GM12878 (cell line): Measurements from ENCODE around the gene SENP3. TPM values are rescaled to one million over a fixed set of nuclear protein-coding genes. Genes with fewer than 3 reads are reported as not detected.

ENCODE experiments used
- ATAC-seq: fragments of 200-7000 bp; cut with Tn5 transposase; 3 replicates; pipeline ENCODE4 v1.9.1; 2020; ENCODE audit warnings: mild to moderate bottlenecking, moderate library complexity
- BruUV-seq: library from RNA; stranded (reverse); fragments of 400-500 nt; replicated peaks from 2 replicates; lab custom pipeline; 2021; lab: Mats Ljungman, UMichigan
- CTCF ChIA-PET: fragments of 300-600 bp; sonication (Branson Sonifier 250); formaldehyde crosslinking; extraction: SDS; loops from one replicate; lab custom pipeline; 2021; ENCODE audit warnings: inconsistent platforms; lab: Yijun Ruan, JAX
- POLR2A ChIA-PET: fragments of 350-600 bp; formaldehyde crosslinking; extraction: SDS; loops from one replicate; lab custom pipeline; 2021; ENCODE audit warnings: inconsistent platforms; lab: Charles Lee
- RAD21 ChIA-PET: fragments of 300-600 bp; sonication (Branson Sonifier 250); formaldehyde crosslinking; loops from one replicate; lab custom pipeline; 2023; ENCODE audit warnings: antibody characterized with exemption; ENCODE audit not compliant: unreplicated experiment; lab: Charles Lee
- SMC1A ChIA-PET: fragments of 300-600 bp; sonication (Branson Sonifier 250); formaldehyde crosslinking; loops from one replicate; lab custom pipeline; 2023; ENCODE audit not compliant: unreplicated experiment, uncharacterized antibody; lab: Charles Lee
- DNase-seq: peaks from one replicate; pipeline ENCODE4 v3.0.0-alpha.2; 2011; ENCODE audit warnings: low read depth, low spot score
- FAIRE-seq: peaks from 3 replicates; lab custom pipeline; 2011; peaks lifted over from hg19 to GRCh38; lab: Jason Lieb, UNC
- H2AFZ ChIP-seq: 2 replicates; pipeline ENCODE4 v1.6.0; 2011; ENCODE audit warnings: low read depth, low read length, control low read depth; ENCODE audit not compliant: control insufficient read depth
- H3K27ac ChIP-seq: 2 replicates; pipeline ENCODE4 v1.5.1; 2011; ENCODE audit warnings: control low read depth; ENCODE audit not compliant: control insufficient read depth, insufficient read depth
- H3K27me3 ChIP-seq, 2 experiments: replicated peaks in 1 of 2; 2 replicates each; pipeline versions ENCODE4 v1.6.0 to v1.6.1; 2011; ENCODE audit warnings: low read length in 1 of 2; ENCODE audit not compliant: control insufficient read depth in 2 of 2, insufficient read depth in 2 of 2
- H3K36me3 ChIP-seq, 2 experiments: 2 replicates each; pipeline ENCODE4 v1.5.1; 2011; ENCODE audit warnings: low read length in 1 of 2; ENCODE audit not compliant: control insufficient read depth in 2 of 2, insufficient read depth in 2 of 2
- H3K4me1 ChIP-seq: 2 replicates; pipeline ENCODE4 v1.6.1; 2011; ENCODE audit warnings: mild to moderate bottlenecking, low read length, moderate library complexity, mixed read lengths; ENCODE audit not compliant: control insufficient read depth, insufficient read depth
- H3K4me2 ChIP-seq: 2 replicates; pipeline ENCODE4 v1.6.0; 2011; ENCODE audit warnings: control low read depth; ENCODE audit not compliant: control insufficient read depth, insufficient read depth
- H3K4me3 ChIP-seq: fragments of 200-600 bp; sonication (generic); 2 replicates; pipeline ENCODE4 v1.5.1; 2016
- H3K79me2 ChIP-seq: 2 replicates; pipeline ENCODE4 v1.6.0; 2011; ENCODE audit warnings: low read length; ENCODE audit not compliant: control insufficient read depth, insufficient read depth
- H3K9ac ChIP-seq: 2 replicates; pipeline ENCODE4 v1.8.0; 2011; ENCODE audit warnings: low read length, control low read depth, mixed read lengths; ENCODE audit not compliant: control insufficient read depth, insufficient read depth
- H3K9me3 ChIP-seq: replicated peaks from 3 replicates; pipeline ENCODE4 v1.5.1; 2011; ENCODE audit warnings: mild to moderate bottlenecking, low read length; ENCODE audit not compliant: control insufficient read depth, insufficient read depth
- H4K20me1 ChIP-seq: 2 replicates; pipeline ENCODE4 v1.6.0; 2011; ENCODE audit not compliant: control insufficient read depth, insufficient read depth
- BHLHE40 ChIP-seq, 2 experiments: fragments of 450-650 bp in 1 of 2; IDR thresholded peaks; 2 replicates each; pipeline ENCODE4 v1.6.1; 2011 to 2017; ENCODE audit warnings: low read depth in 2 of 2, borderline replicate concordance in 1 of 2, improper control_type of control experiment in 1 of 2, low read length in 1 of 2, mild to moderate bottlenecking in 1 of 2
- BRCA1 ChIP-seq: IDR thresholded peaks from 2 replicates; pipeline ENCODE4 v1.6.1; 2011; ENCODE audit warnings: low read depth, low read length, improper control_type of control experiment
- CBX3 ChIP-seq: fragments of 200-600 bp; sonication (generic); IDR thresholded peaks from 2 replicates; pipeline ENCODE4 v1.6.1; 2016; ENCODE audit warnings: low read depth, borderline replicate concordance
- CHD1 ChIP-seq: IDR thresholded peaks from 2 replicates; pipeline ENCODE4 v1.6.1; 2012; ENCODE audit warnings: low read depth, low read length, improper control_type of control experiment
- GABPA ChIP-seq: IDR thresholded peaks from 2 replicates; pipeline ENCODE4 v1.6.1; 2014; ENCODE audit warnings: antibody characterized with exemption, low read depth, mild to moderate bottlenecking, inconsistent platforms
- MEF2B ChIP-seq: fragments of 450-650 bp; IDR thresholded peaks from 2 replicates; pipeline ENCODE4 v1.6.1; 2018; ENCODE audit warnings: mild to moderate bottlenecking, moderate library complexity; ENCODE audit not compliant: partially characterized antibody, poor library complexity, severe bottlenecking
- MTA3 ChIP-seq: IDR thresholded peaks from 2 replicates; pipeline ENCODE4 v1.6.1; 2012; ENCODE audit warnings: low read length, inconsistent platforms, borderline replicate concordance
- NRF1 ChIP-seq: conservative IDR thresholded peaks from 2 replicates; pipeline ENCODE4 v1.6.1; 2011; ENCODE audit warnings: mild to moderate bottlenecking, low read depth, low read length, improper control_type of control experiment
- POLR2A ChIP-seq: IDR thresholded peaks from 2 replicates; pipeline ENCODE4 v1.6.1; 2011; ENCODE audit warnings: low read depth, mild to moderate bottlenecking, low read length
- WGBS: methylation state at CpG from one replicate; pipeline ENCODE4 v1.1.6; 2016; ENCODE audit warnings: low lambda C conversion rate; ENCODE audit not compliant: insufficient replicate concordance, insufficient coverage; ENCODE audit errors: missing lambda C conversion rate; 5-methylcytosine and 5-hydroxymethylcytosine counted together
- in situ Hi-C: fragments of 300-500 bp; cut with MboI; formaldehyde crosslinking; loops from 9 replicates; pipeline ENCODE4 v1.14.3; 2018; ENCODE audit warnings: mixed read lengths
- intact Hi-C: fragments of 100-400 bp; cut with micrococcal nuclease; formaldehyde crosslinking; loops from one replicate; pipeline ENCODE4 v1.14.2; 2022; ENCODE audit not compliant: unreplicated experiment
- polyA plus RNA-seq, 11 experiments: library from polyadenylated mRNA; depleted of rRNA in 4 of 11; unstranded in 6 of 11; stranded (reverse) in 5 of 11; fragments of >200 nt; fragmentation: Nextera tagmentation in 4 of 11; fragmentation: Illumina TruSeq in 1 of 11; extraction: Ambion mirVana in 4 of 11; extraction: Trizol in 1 of 11; gene quantifications; 1 replicate in 1 of 11; 2 replicates in 10 of 11; pipeline versions ENCODE4 v1.2.1 to v1.2.3, GENCODE V29; 2011 to 2016; ENCODE audit warnings: inconsistent platforms in 2 of 11, missing spikeins in 2 of 11, low read depth in 1 of 11
- total RNA-seq, 4 experiments: library from RNA; depleted of rRNA in 3 of 4; stranded (reverse); fragments of >200 nt in 3 of 4; fragmentation: Illumina TruSeq in 1 of 4; extraction: Trizol in 1 of 4; gene quantifications; 2 replicates each; pipeline versions ENCODE4 v1.2.1 to v1.2.3, GENCODE V29; 2013 to 2021
- TF ChIP-seq, protein P1 (sequence below): IDR thresholded peaks from 2 replicates; pipeline ENCODE4 v1.6.1; 2011; ENCODE audit warnings: low read depth, low read length, improper control_type of control experiment, borderline replicate concordance
- TF ChIP-seq, protein P2 (sequence below): fragments of 450-650 bp; conservative IDR thresholded peaks from 2 replicates; pipeline ENCODE4 v1.6.1; 2017; ENCODE audit warnings: mild to moderate bottlenecking, moderate library complexity

The SENP3 gene
- total and polyA plus RNA-seq, 10 of the 15 experiments (the other 5 are each of a cell fraction or from before 2014, with no cell fraction given) = 1.8 to 113 (median 72.3) TPM

DNA sequence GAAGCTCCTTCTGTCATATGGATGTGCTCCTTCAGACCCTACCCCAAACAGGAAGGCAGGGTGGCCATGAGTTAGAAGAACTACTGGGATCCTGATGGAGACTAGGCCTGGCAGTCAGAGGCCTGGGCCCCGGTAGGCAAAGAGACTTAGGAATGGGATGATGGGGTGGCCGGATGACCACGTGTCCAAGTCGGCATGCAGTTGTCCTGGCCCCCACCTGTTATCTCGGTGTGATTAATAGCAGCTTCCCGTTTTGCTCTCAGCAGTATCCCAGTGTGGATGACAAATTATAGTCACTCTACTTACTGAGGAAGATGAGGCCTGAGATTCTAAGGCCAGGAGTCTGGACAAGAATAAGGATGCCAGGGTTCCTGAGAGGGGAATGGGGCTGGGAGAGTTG, 11.4 kb upstream of the SENP3 start:
- no peak for FAIRE-seq
- SMC1A ChIA-PET = interaction anchor here (1.1 to 2.3 kb wide), 2 partner anchors 10 to 27 kb away, joined by 3 to 7 read pairs; no protein-coding TSS in a partner anchor
- ATAC-seq = no peak
- no peaks in the 10 kb centered on the region for H3K36me3 ChIP-seq
- peaks cover 29% of the 10 kb centered on the region for H3K4me1 ChIP-seq
- intact Hi-C loops = no loop called here
- H3K27ac ChIP-seq = no peak overlapping the region
- POLR2A ChIA-PET = no interaction called here
- H2AFZ ChIP-seq = no peak overlapping the region
- 62% methylated on average over 6 of the region's 6 CpGs for WGBS
- no TSS peak for BruUV-seq
- no peaks in the 10 kb centered on the region; a peak in 1 of 4 replicates for H3K27me3 ChIP-seq
- no peaks in the 10 kb centered on the region for H3K79me2 ChIP-seq
- no peak overlapping the region for H3K9ac ChIP-seq
- H3K4me3 ChIP-seq = no peak overlapping the region
- H3K9me3 ChIP-seq = no peaks in the 10 kb centered on the region
- in situ Hi-C loops = loop anchor here (25.0 kb wide), 1 partner anchor 513 kb away; the partner anchor contains the start of genes SLC16A11 and SLC16A13
- CTCF ChIA-PET = interaction anchor here (0.6 to 2.3 kb wide), 3 partner anchors 10 to 36 kb away, joined by 3 to 14 read pairs (median 5); no protein-coding TSS in a partner anchor
- no peak for DNase-seq
- no peaks in the 10 kb centered on the region for H4K20me1 ChIP-seq
- H3K4me2 ChIP-seq = no peak overlapping the region
- RAD21 ChIA-PET = no interaction called here
- TF ChIP-seq GABPA = no peak
- no peak for TF ChIP-seq MEF2B
- TF ChIP-seq POLR2A = no peak
- TF ChIP-seq MTA3 = no peak
- TF ChIP-seq BRCA1 = no peak
- TF ChIP-seq, protein P1, sequence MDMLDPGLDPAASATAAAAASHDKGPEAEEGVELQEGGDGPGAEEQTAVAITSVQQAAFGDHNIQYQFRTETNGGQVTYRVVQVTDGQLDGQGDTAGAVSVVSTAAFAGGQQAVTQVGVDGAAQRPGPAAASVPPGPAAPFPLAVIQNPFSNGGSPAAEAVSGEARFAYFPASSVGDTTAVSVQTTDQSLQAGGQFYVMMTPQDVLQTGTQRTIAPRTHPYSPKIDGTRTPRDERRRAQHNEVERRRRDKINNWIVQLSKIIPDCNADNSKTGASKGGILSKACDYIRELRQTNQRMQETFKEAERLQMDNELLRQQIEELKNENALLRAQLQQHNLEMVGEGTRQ = no peak
- no peak for TF ChIP-seq CHD1
- TF ChIP-seq CBX3 = no peak
- TF ChIP-seq BHLHE40 (IDR thresholded peaks at IDR 0.05; ENCODE audit: borderline replicate concordance in 1 of 2, low read depth in 2 of 2, low read length in 1 of 2) = no peak
- TF ChIP-seq, protein P2, sequence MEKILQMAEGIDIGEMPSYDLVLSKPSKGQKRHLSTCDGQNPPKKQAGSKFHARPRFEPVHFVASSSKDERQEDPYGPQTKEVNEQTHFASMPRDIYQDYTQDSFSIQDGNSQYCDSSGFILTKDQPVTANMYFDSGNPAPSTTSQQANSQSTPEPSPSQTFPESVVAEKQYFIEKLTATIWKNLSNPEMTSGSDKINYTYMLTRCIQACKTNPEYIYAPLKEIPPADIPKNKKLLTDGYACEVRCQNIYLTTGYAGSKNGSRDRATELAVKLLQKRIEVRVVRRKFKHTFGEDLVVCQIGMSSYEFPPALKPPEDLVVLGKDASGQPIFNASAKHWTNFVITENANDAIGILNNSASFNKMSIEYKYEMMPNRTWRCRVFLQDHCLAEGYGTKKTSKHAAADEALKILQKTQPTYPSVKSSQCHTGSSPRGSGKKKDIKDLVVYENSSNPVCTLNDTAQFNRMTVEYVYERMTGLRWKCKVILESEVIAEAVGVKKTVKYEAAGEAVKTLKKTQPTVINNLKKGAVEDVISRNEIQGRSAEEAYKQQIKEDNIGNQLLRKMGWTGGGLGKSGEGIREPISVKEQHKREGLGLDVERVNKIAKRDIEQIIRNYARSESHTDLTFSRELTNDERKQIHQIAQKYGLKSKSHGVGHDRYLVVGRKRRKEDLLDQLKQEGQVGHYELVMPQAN = no peak
- TF ChIP-seq NRF1 = no peak
- TF ChIP-seq, all 136 proteins: peak for 0
